ENCODE results near the gene B3GAT3.

The B3GAT3 gene

GRCh38 chr11:62644220-62644619, 22.4 kb upstream of the B3GAT3 start:
- TF ChIP-seq FOXP2 (optimal IDR thresholded peaks at IDR 0.05; ENCODE audit: borderline replicate concordance, extremely low read depth, extremely low read length, insufficient read depth) (no peak), SIN3A (IDR thresholded peaks at IDR 0.05; ENCODE audit: borderline replicate concordance, insufficient read depth, low read length) (no peak), POLR2AphosphoS5 (IDR thresholded peaks at IDR 0.05; ENCODE audit: low read depth, low read length) (no peak), TAF1 (IDR thresholded peaks at IDR 0.05; ENCODE audit: borderline replicate concordance, insufficient read depth, low read length) (no peak), REST (IDR thresholded peaks at IDR 0.05; ENCODE audit: insufficient read depth in 1 of 2, low read depth in 2 of 2, low read length in 2 of 2) (no peak)

- TF ChIP-seq TAF1 (IDR thresholded peaks at IDR 0.05; ENCODE audit: borderline replicate concordance, insufficient read depth, low read length) (no peak), REST (IDR thresholded peaks at IDR 0.05; ENCODE audit: insufficient read depth in 1 of 2, low read depth in 2 of 2, low read length in 2 of 2) (no peak), SIN3A (IDR thresholded peaks at IDR 0.05; ENCODE audit: borderline replicate concordance, insufficient read depth, low read length) (no peak), FOXP2 (optimal IDR thresholded peaks at IDR 0.05; ENCODE audit: borderline replicate concordance, extremely low read depth, extremely low read length, insufficient read depth) (no peak), POLR2AphosphoS5 (IDR thresholded peaks at IDR 0.05; ENCODE audit: low read depth, low read length) (no peak)
Observed at GRCh38 chr11:62632492-62632891, 10.7 kb upstream of the B3GAT3 start.

GRCh38 chr11:62627713-62628112, 5.9 kb upstream of the B3GAT3 start:
- no peak for TF ChIP-seq SIN3A (IDR thresholded peaks at IDR 0.05; ENCODE audit: borderline replicate concordance, insufficient read depth, low read length)
- no peak for TF ChIP-seq FOXP2 (optimal IDR thresholded peaks at IDR 0.05; ENCODE audit: borderline replicate concordance, extremely low read depth, extremely low read length, insufficient read depth)
- no peak for TF ChIP-seq REST (IDR thresholded peaks at IDR 0.05; ENCODE audit: insufficient read depth in 1 of 2, low read depth in 2 of 2, low read length in 2 of 2)
- TF ChIP-seq POLR2AphosphoS5 (IDR thresholded peaks at IDR 0.05; ENCODE audit: low read depth, low read length): no peak
- TF ChIP-seq TAF1 (IDR thresholded peaks at IDR 0.05; ENCODE audit: borderline replicate concordance, insufficient read depth, low read length): no peak

GRCh38 chr11:62622476-62623089, 797 bp upstream of the B3GAT3 start:
- TF ChIP-seq POLR2AphosphoS5 (IDR thresholded peaks at IDR 0.05; ENCODE audit: low read depth, low read length) (no peak), FOXP2 (optimal IDR thresholded peaks at IDR 0.05; ENCODE audit: borderline replicate concordance, extremely low read depth, extremely low read length, insufficient read depth) (no peak), REST (IDR thresholded peaks at IDR 0.05; ENCODE audit: insufficient read depth in 1 of 2, low read depth in 2 of 2, low read length in 2 of 2) (no peak), TAF1 (IDR thresholded peaks at IDR 0.05; ENCODE audit: borderline replicate concordance, insufficient read depth, low read length) (no peak), SIN3A (IDR thresholded peaks at IDR 0.05; ENCODE audit: borderline replicate concordance, insufficient read depth, low read length) (no peak)
